ENCODE measurements around the gene TRPC6. TPM values are rescaled to one million over a fixed set of nuclear protein-coding genes. Genes with fewer than 3 reads are reported as not detected.

TRPC6 gene
- total and polyA plus RNA-seq, 9 of the 15 experiments (the other 6 are each of a cell fraction or from before 2014, with no cell fraction given) = not detected

GRCh38 chr11:101444851-101445250 lies 139.0 kb downstream of the TRPC6 start (continued):
- TF ChIP-seq PPARD (CRISPR knock-in tag; IDR thresholded peaks at IDR 0.05) (no peak), E2F5 (CRISPR knock-in tag; IDR thresholded peaks at IDR 0.05) (no peak), NKRF (IDR thresholded peaks at IDR 0.05; ENCODE audit: borderline replicate concordance) (no peak), ATF1 (CRISPR knock-in tag; IDR thresholded peaks at IDR 0.05) (no peak), ATF1 (tag; IDR thresholded peaks at IDR 0.05) (no peak)

GRCh38 chr11:101444164-101444563 lies 139.6 kb downstream of the TRPC6 start:
- H3K79me2 ChIP-seq (ENCODE audit: control insufficient read depth, insufficient read depth, low read length) = no peaks in the 10 kb centered on the region
- H3K27me3 ChIP-seq (ENCODE audit: control insufficient read depth in 2 of 2, insufficient read depth in 2 of 2, low read length in 2 of 2) = no peaks in the 10 kb centered on the region
- H3K27ac ChIP-seq (ENCODE audit: extremely low read depth, low read depth, low read length) = no peak overlapping the region
- no TSS peak for BruUV-seq (replicated peaks)
- intact Hi-C loops (cut with micrococcal nuclease) (no loop called here), in situ Hi-C loops (cut with MboI) (no loop called here)
- DNase-seq (ENCODE audit: extremely low read depth in 1 of 4, low spot score in 3 of 4) (no peak), ATAC-seq (no peak), FAIRE-seq (no peak)
- ChIA-PET CTCF (ENCODE audit: low intra/inter-chr PET ratio) (no interaction called here), POLR2A (no interaction called here)
- no peaks in the 10 kb centered on the region for H3K36me3 ChIP-seq (ENCODE audit: control insufficient read depth, insufficient read depth, low read length)
- no peaks in the 10 kb centered on the region for H4K20me1 ChIP-seq (replicated peaks; ENCODE audit: control insufficient read depth, insufficient read depth, low read length)
- no peaks in the 10 kb centered on the region for H3K9me3 ChIP-seq (replicated peaks; ENCODE audit: control insufficient read depth, insufficient read depth, low read depth, low read length)
- no peaks in the 10 kb centered on the region for H3K9me1 ChIP-seq (ENCODE audit: control insufficient read depth, insufficient read depth, low read length)
- H3K4me3 ChIP-seq = no peak overlapping the region
- no peak overlapping the region for H3K9ac ChIP-seq (ENCODE audit: insufficient read depth in 1 of 2, low read depth in 2 of 2, low read length in 2 of 2)
- no peaks in the 10 kb centered on the region for H3K4me1 ChIP-seq (replicated peaks in 1 of 2; ENCODE audit: control insufficient read depth in 2 of 2, insufficient read depth in 2 of 2, low read length in 2 of 2)
- no peak overlapping the region for H2AFZ ChIP-seq (ENCODE audit: low read depth, low read length)
- no peak overlapping the region for H3K4me2 ChIP-seq (ENCODE audit: insufficient read depth, low read length)
- WGBS (ENCODE audit: insufficient coverage, low coverage, missing lambda C conversion rate) = 4% methylated on average over 5 of the region's 5 CpGs
- TF ChIP-seq RUNX1 (IDR thresholded peaks at IDR 0.05; ENCODE audit: low read depth) = no peak
- no peak for TF ChIP-seq ZNF217 (CRISPR knock-in tag; IDR thresholded peaks at IDR 0.05)
- TF ChIP-seq POLR3G (IDR thresholded peaks at IDR 0.05; ENCODE audit: extremely low read depth, insufficient read length, insufficient replicate concordance) = no peak
- no peak for TF ChIP-seq L3MBTL2 (IDR thresholded peaks at IDR 0.05)
- TF ChIP-seq KLF1 (tag; IDR thresholded peaks at IDR 0.05) = no peak
- no peak for TF ChIP-seq ZNF3 (CRISPR knock-in tag; IDR thresholded peaks at IDR 0.05)
- no peak for TF ChIP-seq HDGF (IDR thresholded peaks at IDR 0.05)
- no peak for TF ChIP-seq ZNF639 (CRISPR knock-in tag; conservative IDR thresholded peaks at IDR 0.05 in 1 of 2, IDR thresholded peaks at IDR 0.05 in 1 of 2)
- TF ChIP-seq SMARCB1 (IDR thresholded peaks at IDR 0.05; ENCODE audit: insufficient read length, low read depth) = no peak
- no peak for TF ChIP-seq ZNF277 (CRISPR knock-in tag; IDR thresholded peaks at IDR 0.05; ENCODE audit: borderline replicate concordance)
- TF ChIP-seq DDX20 (tag; IDR thresholded peaks at IDR 0.05; ENCODE audit: low read depth) = no peak
- no peak for TF ChIP-seq SNAPC5 (CRISPR knock-in tag; IDR thresholded peaks at IDR 0.05)

Data from K562 (cell line).